Mesothelial cell of epicardium (in vitro differentiated cells): ENCODE results near the gene PSMB3. TPM values are rescaled to one million over a fixed set of nuclear protein-coding genes. Genes with fewer than 3 reads are reported as not detected.

Experiments used
- DNase-seq, 2 experiments: peaks; one replicate each; pipeline ENCODE4 v3.0.0; 2021; ENCODE audit warnings: low spot score in 2 of 2; ENCODE audit not compliant: unreplicated experiment in 2 of 2
- H3K27ac Mint-ChIP-seq: 2 replicates; pipeline ENCODE4 v1.8.0; 2021; ENCODE audit warnings: mixed read lengths
- H3K27me3 Mint-ChIP-seq: 2 replicates; pipeline ENCODE4 v1.8.0; 2021; ENCODE audit warnings: low read depth, mixed read lengths
- H3K36me3 Mint-ChIP-seq: 2 replicates; pipeline ENCODE4 v1.8.0; 2021; ENCODE audit warnings: mixed read lengths
- H3K4me1 Mint-ChIP-seq: 2 replicates; pipeline ENCODE4 v1.8.0; 2021; ENCODE audit warnings: mixed read lengths
- H3K4me3 Mint-ChIP-seq: 2 replicates; pipeline ENCODE4 v1.8.0; 2021; ENCODE audit warnings: mild to moderate bottlenecking, moderate library complexity, mixed read lengths
- H3K9me3 Mint-ChIP-seq: 2 replicates; pipeline ENCODE4 v1.8.0; 2021; ENCODE audit warnings: mixed read lengths
- CTCF ChIP-seq: fragments of 200-600 bp; sonication (generic); IDR thresholded peaks from one replicate; pipeline ENCODE4 v1.5.0; 2021; ENCODE audit warnings: antibody characterized with exemption; ENCODE audit not compliant: unreplicated experiment
- total RNA-seq: library from RNA; stranded (reverse); gene quantifications from 3 replicates; pipeline ENCODE4 v1.2.1, GENCODE V29; 2021

PSMB3 gene
- total RNA-seq, 1 donor from 2014 or later = 115 TPM

GRCh38 chr17:38748892-38749222 lies 3.7 kb upstream of the PSMB3 start:
- DNase-seq = peak in 1 of 2 experiments; percentile 45
- Mint-ChIP-seq H3K4me3 (peak overlapping the region; percentile 91), H3K27ac (no peak overlapping the region), H3K27me3 (no peaks in the 10 kb centered on the region), H3K36me3 (no peaks in the 10 kb centered on the region), H3K9me3 (no peaks in the 10 kb centered on the region), H3K4me1 (peaks cover 53% of the 10 kb centered on the region)
- TF ChIP-seq CTCF = no peak

- peak in 1 of 2 experiments; percentile 66 for DNase-seq
- Mint-ChIP-seq H3K27me3 (no peaks in the 10 kb centered on the region), H3K27ac (peak overlapping the region; percentile 90), H3K36me3 (no peaks in the 10 kb centered on the region), H3K4me3 (peak overlapping the region; percentile 91), H3K9me3 (no peaks in the 10 kb centered on the region), H3K4me1 (peaks cover 49% of the 10 kb centered on the region)
- no peak for TF ChIP-seq CTCF
Measured at GRCh38 chr17:38749223-38750043, 3.1 kb upstream of the PSMB3 start.

GRCh38 chr17:38750044-38750311 lies 2.6 kb upstream of the PSMB3 start:
- no peak for DNase-seq
- TF ChIP-seq CTCF = no peak
- Mint-ChIP-seq H3K36me3 (no peaks in the 10 kb centered on the region), H3K4me3 (peak overlapping the region; percentile 91), H3K4me1 (peaks cover 48% of the 10 kb centered on the region), H3K27me3 (no peaks in the 10 kb centered on the region), H3K27ac (peak overlapping the region; percentile 90), H3K9me3 (no peaks in the 10 kb centered on the region)

GRCh38 chr17:38750312-38751121 lies 2.0 kb upstream of the PSMB3 start:
- Mint-ChIP-seq H3K4me1 (peaks cover 45% of the 10 kb centered on the region), H3K27me3 (no peaks in the 10 kb centered on the region), H3K4me3 (peak overlapping the region; percentile 91), H3K27ac (peak overlapping the region; percentile 90), H3K36me3 (no peaks in the 10 kb centered on the region), H3K9me3 (no peaks in the 10 kb centered on the region)
- no peak for TF ChIP-seq CTCF
- no peak for DNase-seq

GRCh38 chr17:38751144-38751807 lies 1.3 kb upstream of the PSMB3 start:
- DNase-seq = no peak
- H3K36me3 Mint-ChIP-seq = peaks cover 3% of the 10 kb centered on the region
- H3K27ac Mint-ChIP-seq = peak overlapping the region; percentile 90
- peak overlapping the region; percentile 91 for H3K4me3 Mint-ChIP-seq
- peaks cover 37% of the 10 kb centered on the region for H3K4me1 Mint-ChIP-seq
- no peaks in the 10 kb centered on the region for H3K27me3 Mint-ChIP-seq
- no peaks in the 10 kb centered on the region for H3K9me3 Mint-ChIP-seq
- no peak for TF ChIP-seq CTCF
